NOMO-1 treated with DMSO at 0.1 percent for 48 hours (cell line): ENCODE results near the gene AZU1.
A peak's percentile ranks its signal among the peaks of the same experiment; 100 is the strongest.
"Not testable (repeated sequence)": the region's sequence is repeated elsewhere in the genome, so short reads cannot be mapped to it uniquely, and the experiment has no call there.

Experiments used
- DNase-seq: peaks from one replicate; lab custom pipeline; 2025; ENCODE audit not compliant: unreplicated experiment; lab: John Stamatoyannopoulos, UW

The AZU1 gene

DNA sequence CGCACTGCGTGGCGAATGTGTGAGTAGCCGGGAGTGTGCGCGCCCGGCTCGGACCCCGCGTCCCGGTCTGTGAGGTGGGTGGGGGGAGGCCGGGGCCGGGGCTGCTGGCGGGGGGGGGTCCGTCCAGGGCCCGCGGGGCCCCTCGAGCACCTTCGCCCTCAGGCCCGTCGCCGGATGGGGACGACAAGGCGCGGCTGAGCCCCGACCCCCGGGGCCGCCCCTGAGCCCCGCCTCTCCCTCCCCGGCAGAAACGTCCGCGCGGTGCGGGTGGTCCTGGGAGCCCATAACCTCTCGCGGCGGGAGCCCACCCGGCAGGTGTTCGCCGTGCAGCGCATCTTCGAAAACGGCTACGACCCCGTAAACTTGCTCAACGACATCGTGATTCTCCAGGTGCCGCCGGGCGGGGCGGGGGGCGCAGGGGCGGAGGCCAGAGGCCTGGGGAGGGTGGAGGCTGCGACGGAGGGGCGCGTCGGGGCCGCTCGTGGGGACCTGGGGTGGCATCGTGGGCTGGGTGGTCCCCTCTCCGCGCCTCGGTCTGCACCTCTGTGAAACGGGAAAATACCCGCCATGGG lies 25.5 kb downstream of the AZU1 start:
- DNase-seq, result no peak

- DNase-seq, result not testable (repeated sequence)
Observed at GRCh38 chr19:853614-854220, 26.1 kb downstream of the AZU1 start.

DNA sequence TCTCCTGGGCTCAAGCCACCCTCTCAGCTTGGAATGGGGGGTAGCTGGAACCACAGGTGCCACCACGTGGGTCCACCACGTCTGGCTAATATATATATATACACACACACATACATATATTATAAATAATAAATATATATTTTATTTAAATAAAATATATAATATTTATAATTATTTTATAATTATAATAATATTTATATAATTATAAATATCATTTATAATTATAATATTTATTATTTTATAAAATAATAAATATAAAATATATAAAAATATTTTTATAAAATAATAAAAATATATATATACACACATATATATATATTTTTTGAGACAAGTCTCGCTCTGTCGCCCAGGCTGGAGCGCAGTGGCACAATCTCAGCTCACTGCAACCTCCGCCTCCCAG lies 26.9 kb downstream of the AZU1 start:
- DNase-seq, result no peak

DNA sequence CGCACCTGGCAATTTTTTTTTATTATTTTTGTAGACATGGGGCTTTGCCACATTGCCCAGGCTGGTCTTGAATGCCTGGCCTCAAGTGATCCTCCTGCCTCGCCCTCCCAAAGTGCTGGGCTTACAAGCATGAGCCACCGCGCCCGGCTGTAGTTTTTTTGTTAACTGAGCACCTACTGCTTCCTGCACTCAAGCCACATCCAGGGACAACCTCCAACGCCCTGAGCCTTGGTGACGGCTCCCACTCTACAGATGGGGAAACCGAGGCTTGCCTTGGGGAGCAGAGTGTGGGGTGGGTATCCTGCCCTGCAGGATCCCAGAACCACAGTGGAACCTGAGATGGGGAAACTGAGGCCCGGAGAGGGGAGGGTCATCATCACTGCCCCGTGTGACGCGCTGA lies 27.5 kb downstream of the AZU1 start:
- no peak for DNase-seq

- no peak for DNase-seq
Observed at GRCh38 chr19:855566-856120, 28.0 kb downstream of the AZU1 start.

GRCh38 chr19:858284-858683 lies 30.6 kb downstream of the AZU1 start:
- DNase-seq, result no peak

- DNase-seq, result peak; percentile 69
Observed at GRCh38 chr19:858868-859843, 31.5 kb downstream of the AZU1 start, which contains the start of gene CFD. CFD (plus strand) TSS chr19:859664; CDS start chr19:859690, 26 bp downstream.

DNA sequence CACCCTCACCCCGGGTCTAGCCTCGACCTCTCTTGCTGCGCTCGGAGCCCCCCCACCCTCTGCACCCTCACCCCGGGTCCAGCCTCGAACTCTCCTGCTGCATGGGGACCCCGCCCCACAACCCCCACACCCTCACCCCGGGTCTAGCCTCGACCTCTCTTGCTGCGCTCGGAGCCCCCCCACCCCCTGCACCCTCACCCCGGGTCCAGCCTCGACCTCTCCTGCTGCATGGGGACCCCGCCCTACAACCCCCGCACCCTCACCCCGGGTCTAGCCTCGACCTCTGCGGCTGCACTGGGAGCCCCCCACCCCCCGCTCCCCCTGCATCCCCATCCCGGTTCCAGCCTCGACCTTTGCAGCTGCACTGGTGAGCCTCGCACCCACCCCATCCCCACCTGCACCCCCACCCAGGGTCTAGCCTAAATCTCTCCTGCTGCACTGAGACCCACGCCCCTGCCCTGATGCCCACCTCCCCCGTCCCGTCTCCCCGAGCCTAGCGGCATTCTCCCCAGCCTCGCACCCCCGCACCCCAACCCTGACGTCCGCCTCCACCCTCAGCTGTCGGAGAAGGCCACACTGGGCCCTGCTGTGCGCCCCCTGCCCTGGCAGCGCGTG lies 33.6 kb downstream of the AZU1 start:
- no peak for DNase-seq

DNA sequence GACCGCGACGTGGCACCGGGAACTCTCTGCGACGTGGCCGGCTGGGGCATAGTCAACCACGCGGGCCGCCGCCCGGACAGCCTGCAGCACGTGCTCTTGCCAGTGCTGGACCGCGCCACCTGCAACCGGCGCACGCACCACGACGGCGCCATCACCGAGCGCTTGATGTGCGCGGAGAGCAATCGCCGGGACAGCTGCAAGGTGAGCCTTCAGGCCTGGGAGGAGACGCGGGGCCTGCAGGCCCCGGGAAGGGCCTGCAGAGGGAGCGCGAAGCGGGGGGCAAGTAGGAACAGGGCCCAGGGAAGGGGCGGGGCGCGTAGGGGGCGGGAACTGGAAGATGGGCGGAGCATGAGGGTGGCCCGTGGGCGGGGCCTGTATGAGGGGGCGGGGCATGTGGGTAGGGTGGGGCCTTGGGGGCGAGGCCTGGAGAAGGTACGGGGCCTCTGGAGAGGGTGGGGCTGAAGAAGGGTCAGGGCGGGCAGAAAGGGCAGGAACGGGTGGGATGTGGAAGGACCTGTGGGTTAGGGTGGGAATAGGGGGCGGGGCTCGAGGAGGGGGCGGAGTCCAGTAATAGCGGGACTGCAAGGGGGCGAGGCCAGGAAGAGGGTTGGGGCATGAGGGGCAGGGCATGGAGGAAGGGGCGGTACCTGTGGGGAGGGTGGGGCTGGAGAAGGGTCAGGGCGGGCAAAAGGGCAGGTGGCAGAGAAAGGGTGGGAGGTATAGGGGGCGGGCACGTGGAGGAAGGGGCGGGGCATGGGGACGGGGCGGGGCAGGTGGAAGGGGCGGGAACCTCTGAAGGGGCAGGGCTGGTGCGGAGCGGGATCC lies 34.3 kb downstream of the AZU1 start:
- DNase-seq, result no peak

DNA sequence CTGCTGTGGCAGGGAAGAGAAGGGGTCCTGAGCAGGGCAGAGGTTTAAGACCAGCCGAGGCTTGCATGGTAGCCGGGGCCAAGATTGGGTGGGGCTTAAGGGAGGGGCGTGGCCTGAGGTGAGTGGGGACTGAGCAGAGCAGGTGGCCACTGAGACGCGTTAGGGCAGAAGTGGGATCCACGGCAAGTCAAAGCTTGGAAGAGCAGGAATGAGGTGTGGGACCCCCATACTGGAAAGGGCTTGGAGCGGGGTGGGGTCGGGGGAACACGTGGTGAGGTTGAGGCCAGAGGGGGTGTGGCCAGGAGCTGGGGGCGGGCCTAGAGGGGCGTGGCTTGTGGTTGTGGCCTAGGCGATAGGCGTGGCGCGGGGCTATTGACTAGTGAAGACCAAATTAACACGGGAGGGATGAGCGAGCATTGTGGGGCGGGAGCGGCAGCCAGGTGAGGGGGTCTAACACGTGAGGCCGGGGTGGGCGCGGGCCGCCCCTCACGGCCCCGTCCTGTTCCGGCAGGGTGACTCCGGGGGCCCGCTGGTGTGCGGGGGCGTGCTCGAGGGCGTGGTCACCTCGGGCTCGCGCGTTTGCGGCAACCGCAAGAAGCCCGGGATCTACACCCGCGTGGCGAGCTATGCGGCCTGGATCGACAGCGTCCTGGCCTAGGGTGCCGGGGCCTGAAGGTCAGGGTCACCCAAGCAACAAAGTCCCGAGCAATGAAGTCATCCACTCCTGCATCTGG lies 35.1 kb downstream of the AZU1 start:
- DNase-seq, result no peak

GRCh38 chr19:863315-863620 lies 35.6 kb downstream of the AZU1 start:
- DNase-seq, result no peak

DNA sequence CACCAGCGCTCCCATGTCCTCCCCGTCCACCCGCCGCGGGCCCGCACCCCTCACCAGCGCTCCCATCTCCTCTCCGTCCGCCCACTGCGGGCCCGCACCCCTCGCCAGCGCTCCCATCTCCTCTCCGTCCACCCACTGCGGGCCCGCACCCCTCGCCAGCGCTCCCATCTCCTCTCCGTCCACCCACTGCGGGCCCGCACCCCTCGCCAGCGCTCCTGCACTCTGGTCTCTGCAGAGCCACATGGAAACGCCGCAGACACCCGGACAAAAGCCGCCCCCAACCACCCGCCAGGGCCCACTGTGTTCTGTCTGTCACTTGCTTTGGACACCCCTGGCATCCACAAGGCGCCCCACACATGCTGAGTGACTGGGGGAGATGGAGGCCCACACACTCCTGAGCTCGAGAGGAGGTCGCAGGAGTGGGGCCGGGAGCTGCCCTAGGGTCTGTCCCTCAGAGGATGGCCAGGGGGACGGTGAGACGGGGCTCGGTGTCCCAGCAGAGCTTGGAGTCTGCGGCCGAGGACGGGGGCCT lies 39.2 kb downstream of the AZU1 start:
- DNase-seq, result no peak

- DNase-seq, result no peak
Observed at GRCh38 chr19:867301-867793, 39.7 kb downstream of the AZU1 start.

DNA sequence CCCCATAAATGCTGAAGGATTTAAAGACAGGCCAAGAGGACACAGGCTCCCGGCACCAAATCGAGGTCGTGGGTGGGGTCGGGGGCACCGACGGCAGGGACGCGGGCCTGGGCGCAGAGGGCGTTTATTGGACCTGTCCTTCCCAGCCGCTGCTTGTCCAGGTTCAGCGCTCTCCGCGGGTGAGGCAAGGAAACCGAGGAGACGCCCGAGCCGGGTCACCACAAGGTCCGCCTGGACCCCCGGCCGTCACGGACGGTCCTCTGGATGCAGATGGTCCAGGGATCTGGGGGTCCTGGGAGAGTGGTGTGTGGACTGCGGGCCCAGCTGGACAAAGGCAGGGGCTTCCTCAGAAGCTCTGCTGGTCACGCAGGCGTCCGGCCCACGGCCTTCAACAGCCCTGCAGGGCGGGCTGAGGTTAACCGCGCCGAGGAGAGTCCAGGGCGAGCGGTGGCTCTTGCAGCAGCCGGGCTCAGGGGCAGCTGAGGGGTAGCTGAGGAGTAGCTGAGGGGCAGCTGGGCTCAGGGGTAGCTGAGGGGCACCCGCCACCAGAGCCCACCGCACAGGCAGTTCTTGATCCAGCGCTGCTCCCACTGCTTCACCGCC lies 40.3 kb downstream of the AZU1 start:
- no peak for DNase-seq

- DNase-seq, result no peak
Observed at GRCh38 chr19:868458-869244, 41.0 kb downstream of the AZU1 start.

DNA sequence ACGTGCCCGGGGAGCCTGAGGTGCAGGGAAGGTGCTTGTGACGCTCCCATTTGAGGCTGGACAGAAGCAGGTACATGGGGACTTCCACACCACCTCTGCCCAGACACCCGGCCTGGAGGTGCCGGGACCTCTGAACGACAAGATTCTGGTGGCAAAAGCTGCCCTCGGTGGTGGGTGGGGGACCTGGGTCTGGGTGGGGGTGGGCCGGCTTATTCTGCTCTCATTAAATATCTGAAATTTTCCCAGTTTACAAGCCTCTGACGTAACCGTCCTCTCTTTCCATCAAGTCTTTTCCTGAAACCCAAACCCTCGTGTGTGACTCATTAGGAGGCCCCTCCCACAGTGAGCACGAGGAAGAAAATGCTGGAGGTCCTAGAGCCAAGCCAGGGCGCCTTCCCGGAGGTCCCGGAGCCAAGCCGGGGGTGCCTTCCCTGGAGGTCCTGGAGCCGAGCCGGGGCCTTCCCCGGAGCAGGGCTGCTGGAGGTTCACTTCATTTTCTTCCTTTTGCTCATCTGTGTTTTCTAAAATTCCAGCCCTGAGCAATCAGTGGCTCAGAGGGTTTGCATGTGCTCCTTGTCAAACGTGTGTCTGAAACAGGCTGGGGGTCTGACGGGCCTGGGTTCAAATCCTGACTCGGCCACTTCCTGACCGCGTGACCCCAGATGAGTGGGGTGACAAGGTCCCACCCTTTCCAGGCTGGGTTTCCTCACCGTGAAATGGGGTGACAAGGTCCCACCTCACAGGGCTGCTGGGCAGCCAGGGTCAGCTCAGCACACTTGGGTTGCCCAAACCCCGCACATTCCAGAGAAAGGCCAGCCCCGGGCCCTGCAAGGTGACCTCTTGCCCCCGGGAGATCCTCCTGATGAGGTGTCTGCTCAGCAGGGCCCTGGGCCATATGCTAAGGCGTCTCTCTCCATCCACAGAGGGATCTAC lies 41.9 kb downstream of the AZU1 start:
- DNase-seq, result no peak

- DNase-seq, result no peak
Observed at GRCh38 chr19:870314-870713, 42.7 kb downstream of the AZU1 start.
